Mesendoderm (in vitro differentiated cells): ENCODE results near the gene ELOVL5.

Source experiments
- DNase-seq: peaks from one replicate; pipeline ENCODE4 v3.0.0; 2013
- H2AK5ac ChIP-seq: 2 replicates; pipeline ENCODE4 v1.6.1; 2013; ENCODE audit warnings: low read length, inconsistent platforms
- H2BK120ac ChIP-seq: 2 replicates; pipeline ENCODE4 v1.6.1; 2013; ENCODE audit warnings: low read depth, mild to moderate bottlenecking, low read length, moderate library complexity, mixed read lengths
- H2BK15ac ChIP-seq: replicated peaks from 2 replicates; pipeline ENCODE4 v1.6.1; 2013; ENCODE audit warnings: low read depth, mild to moderate bottlenecking, moderate library complexity
- H2BK5ac ChIP-seq: 2 replicates; pipeline ENCODE4 v1.6.1; 2013; ENCODE audit warnings: low read length, inconsistent platforms
- H3K18ac ChIP-seq: 2 replicates; pipeline ENCODE4 v1.6.1; 2013; ENCODE audit warnings: mild to moderate bottlenecking, low read length, mixed read lengths
- H3K23ac ChIP-seq: one replicate; pipeline ENCODE4 v1.6.1; 2013; ENCODE audit warnings: low read length
- H3K27ac ChIP-seq: 2 replicates; pipeline ENCODE4 v1.5.1; 2013; ENCODE audit warnings: low read depth, mild to moderate bottlenecking, inconsistent platforms, low read length, moderate library complexity
- H3K27me3 ChIP-seq: 2 replicates; pipeline ENCODE4 v1.6.1; 2013; ENCODE audit warnings: low read length, control low read depth, mild to moderate bottlenecking, inconsistent platforms; ENCODE audit not compliant: insufficient read depth, poor library complexity
- H3K36me3 ChIP-seq: 2 replicates; pipeline ENCODE4 v1.6.1; 2013; ENCODE audit warnings: low read length, inconsistent platforms; ENCODE audit not compliant: control insufficient read depth, insufficient read depth
- H3K4ac ChIP-seq: one replicate; pipeline ENCODE4 v1.6.1; 2013; ENCODE audit warnings: low read depth, mild to moderate bottlenecking, low read length, moderate library complexity
- H3K4me1 ChIP-seq: 2 replicates; pipeline ENCODE4 v1.6.1; 2013; ENCODE audit warnings: low read depth, low read length, inconsistent platforms; ENCODE audit not compliant: control insufficient read depth
- H3K4me2 ChIP-seq: 2 replicates; pipeline ENCODE4 v1.6.1; 2013; ENCODE audit warnings: low read length
- H3K4me3 ChIP-seq: 2 replicates; pipeline ENCODE4 v1.5.1; 2013; ENCODE audit warnings: mild to moderate bottlenecking, low read length
- H3K56ac ChIP-seq: one replicate; pipeline ENCODE4 v1.6.1; 2013; ENCODE audit warnings: low read length
- H3K79me1 ChIP-seq: 2 replicates; pipeline ENCODE4 v1.6.1; 2013; ENCODE audit warnings: low read length, inconsistent platforms
- H3K79me2 ChIP-seq: 2 replicates; pipeline ENCODE4 v1.6.1; 2013; ENCODE audit warnings: mild to moderate bottlenecking, low read length; ENCODE audit not compliant: control insufficient read depth, insufficient read depth
- H3K9ac ChIP-seq: 2 replicates; pipeline ENCODE4 v1.6.1; 2013; ENCODE audit warnings: low read length, inconsistent platforms
- H4K5ac ChIP-seq: one replicate; pipeline ENCODE4 v1.6.1; 2013; ENCODE audit warnings: low read length
- H4K8ac ChIP-seq: one replicate; pipeline ENCODE4 v1.6.1; 2013; ENCODE audit warnings: low read depth, mild to moderate bottlenecking, control low read depth, low read length, moderate library complexity
- WGBS: extraction: QIAGEN DNeasy Blood & Tissue Kit; methylation state at CpG from one replicate; pipeline ENCODE4 v1.1.7; 2013; ENCODE audit warnings: low lambda C conversion rate, missing lambda C conversion rate; ENCODE audit not compliant: insufficient coverage; ENCODE audit errors: extremely low coverage; 5-methylcytosine and 5-hydroxymethylcytosine counted together

Gene ELOVL5

GRCh38 chr6:53326372-53327016 is 22.3 kb downstream of the ELOVL5 start:
- H3K36me3 ChIP-seq = no peaks in the 10 kb centered on the region

GRCh38 chr6:53325785-53326184 is 23.0 kb downstream of the ELOVL5 start:
- H2BK5ac ChIP-seq = no peak overlapping the region
- WGBS = no CpG with 5 or more reads among the region's 6 CpGs
- peaks cover 11% of the 10 kb centered on the region for H3K4me1 ChIP-seq
- H3K56ac ChIP-seq = no peak overlapping the region
- no peak overlapping the region for H2AK5ac ChIP-seq
- no peaks in the 10 kb centered on the region for H3K27me3 ChIP-seq
- no peak for DNase-seq
- H3K18ac ChIP-seq = no peak overlapping the region
- no peak overlapping the region for H3K4me3 ChIP-seq
- no peak overlapping the region for H3K4me2 ChIP-seq
- no peak overlapping the region for H2BK120ac ChIP-seq
- no peak overlapping the region for H2BK15ac ChIP-seq
- H3K79me2 ChIP-seq = peaks cover 68% of the 10 kb centered on the region
- peak overlapping the region; percentile 47 for H3K27ac ChIP-seq
- H4K5ac ChIP-seq = no peak overlapping the region
- H3K36me3 ChIP-seq = no peaks in the 10 kb centered on the region
- no peak overlapping the region for H3K9ac ChIP-seq
- H3K79me1 ChIP-seq = peaks cover 27% of the 10 kb centered on the region
- no peak overlapping the region for H3K23ac ChIP-seq
- no peak overlapping the region for H3K4ac ChIP-seq
- H4K8ac ChIP-seq = no peak overlapping the region

More at GRCh38 chr6:53326372-53327016, 22.3 kb downstream of the ELOVL5 start:
- peak overlapping the region; percentile 1 for H3K56ac ChIP-seq
- no peak overlapping the region for H3K4ac ChIP-seq
- peak overlapping the region; percentile 47 for H3K27ac ChIP-seq
- H4K5ac ChIP-seq = no peak overlapping the region
- no peak overlapping the region for H2BK120ac ChIP-seq
- H3K79me2 ChIP-seq = peaks cover 69% of the 10 kb centered on the region
- H2BK15ac ChIP-seq = no peak overlapping the region
- DNase-seq = peak; percentile 91
- no peak overlapping the region for H2AK5ac ChIP-seq
- no peak overlapping the region for H2BK5ac ChIP-seq
- H3K4me3 ChIP-seq = no peak overlapping the region
- H3K4me1 ChIP-seq = peaks cover 11% of the 10 kb centered on the region
- H4K8ac ChIP-seq = no peak overlapping the region
- no peak overlapping the region for H3K18ac ChIP-seq
- H3K4me2 ChIP-seq = no peak overlapping the region
- no peaks in the 10 kb centered on the region for H3K27me3 ChIP-seq
- whole genome bisulfite sequencing = no CpG with 5 or more reads among the region's 11 CpGs
- no peak overlapping the region for H3K23ac ChIP-seq
- peaks cover 24% of the 10 kb centered on the region for H3K79me1 ChIP-seq
- no peak overlapping the region for H3K9ac ChIP-seq

GRCh38 chr6:53322188-53323029 is 26.3 kb downstream of the ELOVL5 start:
- Histone ChIP-seq H3K56ac (no peak overlapping the region), H2AK5ac (no peak overlapping the region), H3K4me2 (no peak overlapping the region), H3K4me3 (no peak overlapping the region), H4K5ac (no peak overlapping the region), H2BK120ac (no peak overlapping the region), H3K23ac (no peak overlapping the region), H3K36me3 (no peaks in the 10 kb centered on the region), H3K9ac (no peak overlapping the region), H3K4ac (no peak overlapping the region), H2BK5ac (no peak overlapping the region), H3K18ac (no peak overlapping the region), H3K27ac (no peak overlapping the region), H3K27me3 (no peaks in the 10 kb centered on the region), H4K8ac (no peak overlapping the region), H3K4me1 (peaks cover 11% of the 10 kb centered on the region), H2BK15ac (no peak overlapping the region), H3K79me1 (peaks cover 24% of the 10 kb centered on the region), H3K79me2 (peaks cover 65% of the 10 kb centered on the region)
- no CpG with 5 or more reads among the region's 8 CpGs for WGBS
- peak; percentile 42 for DNase-seq

- Histone ChIP-seq H3K27me3 (no peaks in the 10 kb centered on the region), H3K4me2 (no peak overlapping the region), H2AK5ac (no peak overlapping the region), H4K5ac (no peak overlapping the region), H3K23ac (no peak overlapping the region), H3K4me1 (peaks cover 9% of the 10 kb centered on the region), H2BK15ac (no peak overlapping the region), H3K27ac (no peak overlapping the region), H3K18ac (no peak overlapping the region), H3K79me1 (peaks cover 20% of the 10 kb centered on the region), H3K4me3 (no peak overlapping the region), H3K56ac (no peak overlapping the region), H3K79me2 (peaks cover 64% of the 10 kb centered on the region), H2BK120ac (no peak overlapping the region), H3K36me3 (no peaks in the 10 kb centered on the region), H2BK5ac (no peak overlapping the region), H4K8ac (no peak overlapping the region), H3K9ac (no peak overlapping the region), H3K4ac (no peak overlapping the region)
- DNase-seq = no peak
- WGBS = no CpG with 5 or more reads among the region's 2 CpGs
Observed at GRCh38 chr6:53321701-53322100, 27.0 kb downstream of the ELOVL5 start.

- H2BK5ac ChIP-seq = no peak overlapping the region
- peaks cover 62% of the 10 kb centered on the region for H3K79me2 ChIP-seq
- H3K27ac ChIP-seq = no peak overlapping the region
- H3K4me3 ChIP-seq = no peak overlapping the region
- no peak overlapping the region for H2AK5ac ChIP-seq
- peaks cover 21% of the 10 kb centered on the region for H3K79me1 ChIP-seq
- no peak overlapping the region for H2BK15ac ChIP-seq
- H3K56ac ChIP-seq = no peak overlapping the region
- H3K27me3 ChIP-seq = no peaks in the 10 kb centered on the region
- no peak overlapping the region for H4K8ac ChIP-seq
- no peak overlapping the region for H3K4me2 ChIP-seq
- no peak overlapping the region for H3K4ac ChIP-seq
- no peak overlapping the region for H3K9ac ChIP-seq
- DNase-seq = no peak
- H4K5ac ChIP-seq = no peak overlapping the region
- H2BK120ac ChIP-seq = no peak overlapping the region
- no peak overlapping the region for H3K23ac ChIP-seq
- WGBS = no CpG with 5 or more reads among the region's 5 CpGs
- H3K18ac ChIP-seq = no peak overlapping the region
- H3K36me3 ChIP-seq = no peaks in the 10 kb centered on the region
- H3K4me1 ChIP-seq = peaks cover 6% of the 10 kb centered on the region
Observed at GRCh38 chr6:53320964-53321363, 27.8 kb downstream of the ELOVL5 start.
